ENCODE measurements around the gene WDFY2.
"Not testable (repeated sequence)": the region's sequence is repeated elsewhere in the genome, so short reads cannot be mapped to it uniquely, and the experiment has no call there.

The WDFY2 gene

DNA sequence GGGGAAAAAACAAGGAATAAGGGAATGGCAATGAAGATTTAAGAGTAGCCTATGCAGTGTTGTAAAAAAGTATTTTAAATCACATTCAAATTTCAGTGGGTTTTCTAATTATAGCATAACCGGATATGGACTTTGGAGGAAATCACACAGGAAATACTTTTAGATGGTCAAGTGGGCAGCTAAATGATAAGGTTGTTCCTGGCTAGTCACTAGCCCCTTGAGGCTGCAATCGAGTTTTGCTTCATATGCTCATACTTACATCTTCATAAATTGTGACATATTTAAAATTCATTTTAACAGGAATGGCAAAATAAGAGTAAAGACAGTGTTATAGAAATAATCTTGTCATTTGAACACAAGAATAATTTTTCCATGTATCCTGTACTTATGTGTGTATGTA lies 88.9 kb downstream of the WDFY2 start:
- no peak for DNase-seq

DNA sequence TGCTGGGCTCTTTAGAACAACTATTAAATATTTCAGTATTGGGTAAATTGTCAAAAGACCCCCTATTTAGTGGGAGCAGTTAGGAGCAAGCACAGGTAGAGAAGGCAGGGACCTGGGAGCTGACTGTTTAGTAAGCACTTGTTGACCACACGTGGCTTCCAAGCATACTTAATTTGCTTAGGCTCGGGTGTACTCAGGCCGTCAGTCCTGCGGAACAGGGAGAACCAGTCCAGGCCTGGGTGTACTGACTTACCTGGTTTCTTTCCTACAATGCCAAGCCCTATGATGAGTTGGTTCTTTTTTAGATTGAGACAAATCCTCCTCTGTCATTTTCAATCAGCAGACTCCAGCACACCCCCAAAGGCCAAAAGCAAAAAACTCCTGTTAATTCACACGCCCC lies 90.0 kb downstream of the WDFY2 start:
- DNase-seq = no peak

DNA sequence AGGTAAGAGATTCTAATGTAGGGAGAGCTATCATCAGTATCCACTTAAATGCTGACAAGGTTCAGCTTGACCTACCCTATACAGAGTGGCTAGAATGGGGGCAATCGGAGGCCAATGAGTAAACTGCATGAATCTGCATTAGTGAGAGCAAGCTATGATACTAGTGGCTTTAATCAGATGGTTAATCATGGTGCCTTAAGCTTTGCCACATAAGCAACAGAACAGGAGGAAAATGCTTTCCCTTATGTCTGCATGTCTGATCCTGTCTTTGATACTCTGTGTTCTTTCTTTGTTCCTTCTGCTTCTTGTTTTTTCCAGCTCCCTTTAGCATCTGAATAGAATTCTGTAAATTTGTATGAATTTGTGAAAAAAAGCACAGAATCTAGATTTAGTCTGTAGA lies 91.1 kb downstream of the WDFY2 start:
- DNase-seq = no peak

DNA sequence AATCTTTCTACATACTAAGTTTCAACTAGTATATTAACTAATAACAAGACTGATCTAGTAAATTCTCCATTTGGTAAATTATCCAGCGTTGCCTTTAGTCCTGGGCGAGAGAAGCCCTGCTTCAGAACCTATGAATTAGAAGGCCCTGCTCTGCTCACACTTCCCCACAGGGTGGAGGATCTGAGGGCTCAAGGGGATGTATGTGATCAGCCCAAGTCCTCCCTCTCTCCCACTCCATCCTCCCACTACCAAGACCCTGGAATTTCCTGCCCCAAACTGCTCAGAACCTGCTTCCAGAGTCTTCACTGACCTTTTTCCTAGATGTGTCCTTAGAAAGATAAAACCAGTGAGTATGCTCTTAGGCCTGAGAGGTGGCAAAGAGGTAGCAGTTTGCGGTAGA lies 91.6 kb downstream of the WDFY2 start:
- DNase-seq = no peak

DNA sequence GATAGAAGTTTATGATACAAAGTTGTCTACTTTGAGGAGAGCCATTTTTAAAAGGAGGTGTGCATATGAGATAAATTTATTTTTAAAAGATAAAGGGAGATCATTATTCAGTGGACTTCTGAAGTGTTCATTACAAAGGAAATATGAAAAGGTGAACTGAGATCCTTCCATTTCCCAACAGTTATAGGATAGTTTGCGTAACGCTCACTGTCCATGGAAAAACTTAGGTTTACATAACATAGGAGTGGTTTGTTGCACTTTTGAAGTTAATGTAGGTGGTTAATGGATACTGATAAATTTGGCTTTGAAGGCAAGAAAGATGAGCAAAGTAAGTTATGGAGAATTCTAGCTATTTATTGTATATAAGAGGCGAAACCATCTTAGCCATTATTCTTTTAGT lies 92.5 kb downstream of the WDFY2 start:
- DNase-seq = no peak

DNA sequence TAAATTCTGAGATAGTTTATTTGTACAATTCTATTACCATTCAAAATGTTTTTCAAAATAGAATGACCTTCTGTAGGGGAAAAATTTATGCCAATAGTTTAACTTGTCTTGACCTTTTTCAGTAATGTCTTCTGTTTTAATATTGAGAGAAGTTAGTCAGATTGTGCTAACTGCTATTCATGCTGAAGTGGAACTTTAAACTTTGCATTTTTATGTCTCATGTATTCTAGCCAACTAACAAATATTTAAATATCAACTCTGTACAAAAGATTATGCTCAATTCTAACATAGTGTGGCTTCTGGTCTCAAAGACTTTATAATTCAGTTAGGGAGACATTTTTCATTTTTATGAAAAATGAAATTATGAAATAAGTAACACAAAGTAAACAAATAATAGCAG lies 94.2 kb downstream of the WDFY2 start:
- no peak for DNase-seq

DNA sequence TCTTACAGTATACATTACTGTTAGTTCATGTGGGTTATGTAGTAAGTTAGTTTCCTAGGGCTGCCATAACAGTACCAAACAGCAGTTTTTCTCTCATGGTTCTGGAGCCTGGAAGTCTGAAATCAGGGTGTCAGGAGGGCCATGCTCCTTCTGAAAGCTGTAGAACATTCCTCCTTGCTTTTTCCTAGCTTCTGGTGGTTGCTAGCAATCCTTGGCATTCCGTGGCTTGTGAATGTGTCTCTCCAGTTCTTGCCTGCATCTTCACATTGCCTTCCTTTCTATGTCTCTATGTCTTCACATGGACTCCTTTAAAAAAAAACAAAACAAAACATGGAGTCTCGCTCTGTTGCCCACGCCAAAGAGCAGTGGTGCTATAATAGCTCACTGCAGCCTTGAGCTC lies 95.4 kb downstream of the WDFY2 start:
- no peak for DNase-seq

DNA sequence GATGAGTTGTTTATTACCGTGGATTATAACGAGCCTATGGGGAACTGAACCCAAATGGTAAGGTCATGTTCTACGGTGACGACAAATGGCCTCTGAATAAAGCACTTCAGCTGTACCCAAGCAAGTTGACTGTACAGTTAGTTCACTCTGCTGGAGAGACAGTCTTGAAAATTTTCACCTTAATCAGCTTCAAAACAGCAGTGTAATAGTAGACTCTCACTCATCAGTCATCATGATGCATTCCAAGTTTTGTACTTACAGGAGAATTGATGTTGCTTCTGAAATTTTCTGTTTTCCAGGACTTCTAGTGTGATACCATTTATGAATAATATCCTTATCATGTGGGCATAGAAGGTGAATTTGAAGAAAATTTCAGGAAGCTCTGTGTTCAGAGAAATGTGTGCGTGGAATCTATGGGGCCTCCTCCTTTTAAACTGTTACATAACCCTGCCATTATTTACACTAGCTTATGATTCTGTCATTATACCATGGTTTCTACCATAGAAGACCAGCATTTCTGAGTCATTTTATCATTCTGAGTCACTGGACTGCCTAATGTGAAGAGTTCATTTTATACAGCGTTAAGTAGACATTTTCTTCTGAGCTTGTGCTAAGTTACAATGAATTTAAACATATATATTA lies 96.9 kb downstream of the WDFY2 start:
- no peak for DNase-seq

DNA sequence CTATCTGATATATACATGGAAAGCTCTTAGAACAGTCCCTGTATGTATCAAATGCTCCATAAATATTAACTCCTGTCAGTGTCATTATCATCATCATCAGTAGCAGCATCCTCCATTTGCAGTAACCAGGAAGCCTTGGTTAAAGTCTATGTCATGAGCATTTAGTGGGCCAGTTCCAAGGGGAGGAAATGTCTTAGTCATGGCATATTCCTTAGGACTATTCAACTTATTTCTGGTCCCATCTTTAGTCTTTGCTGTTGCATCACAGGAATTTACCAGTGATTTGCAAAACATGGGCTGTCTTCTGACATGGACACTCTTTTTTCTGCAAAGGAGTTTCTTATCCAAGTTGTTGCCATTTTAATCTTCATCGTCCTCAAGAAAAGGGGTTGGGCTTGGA lies 98.4 kb downstream of the WDFY2 start:
- no peak for DNase-seq

DNA sequence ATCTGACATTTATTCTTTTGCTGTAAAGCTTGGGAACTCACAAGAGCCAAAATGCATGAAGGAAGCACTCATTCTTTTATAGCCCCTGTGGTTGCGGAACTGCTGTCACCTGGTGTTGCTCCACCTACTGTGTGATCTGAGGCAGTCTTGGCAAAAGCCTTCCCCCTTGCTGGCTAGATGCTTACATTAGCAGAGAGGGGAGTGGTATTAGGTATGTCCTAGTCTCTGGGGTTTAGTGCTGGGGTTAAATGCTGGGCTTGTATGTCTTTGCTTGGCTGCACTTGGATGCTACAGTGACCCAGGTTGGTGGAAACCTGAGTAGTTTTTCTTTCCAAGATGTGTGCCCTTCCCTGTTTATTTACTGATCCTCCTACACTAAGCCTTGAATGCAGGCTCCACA lies 99.3 kb downstream of the WDFY2 start:
- no peak for DNase-seq

DNA sequence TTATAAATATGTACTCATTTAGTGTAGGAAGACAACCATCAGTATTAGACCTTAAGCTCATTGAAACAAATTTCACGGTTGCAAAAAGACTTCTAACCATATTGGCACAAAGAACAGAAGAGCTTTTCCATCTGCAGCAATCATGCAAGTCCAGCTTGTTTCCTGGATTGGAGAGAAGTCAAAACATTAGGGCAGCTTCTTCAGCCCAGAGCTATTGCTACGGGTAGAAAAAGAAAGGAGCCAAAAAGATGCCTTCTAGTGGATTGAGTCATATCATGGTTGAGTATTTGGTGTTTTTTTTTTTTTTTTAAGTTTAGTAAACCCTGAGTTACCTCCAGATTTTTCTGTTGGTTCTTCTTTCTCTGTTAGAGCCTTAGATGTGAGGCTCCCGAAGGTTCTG lies 99.8 kb downstream of the WDFY2 start:
- DNase-seq = no peak

DNA sequence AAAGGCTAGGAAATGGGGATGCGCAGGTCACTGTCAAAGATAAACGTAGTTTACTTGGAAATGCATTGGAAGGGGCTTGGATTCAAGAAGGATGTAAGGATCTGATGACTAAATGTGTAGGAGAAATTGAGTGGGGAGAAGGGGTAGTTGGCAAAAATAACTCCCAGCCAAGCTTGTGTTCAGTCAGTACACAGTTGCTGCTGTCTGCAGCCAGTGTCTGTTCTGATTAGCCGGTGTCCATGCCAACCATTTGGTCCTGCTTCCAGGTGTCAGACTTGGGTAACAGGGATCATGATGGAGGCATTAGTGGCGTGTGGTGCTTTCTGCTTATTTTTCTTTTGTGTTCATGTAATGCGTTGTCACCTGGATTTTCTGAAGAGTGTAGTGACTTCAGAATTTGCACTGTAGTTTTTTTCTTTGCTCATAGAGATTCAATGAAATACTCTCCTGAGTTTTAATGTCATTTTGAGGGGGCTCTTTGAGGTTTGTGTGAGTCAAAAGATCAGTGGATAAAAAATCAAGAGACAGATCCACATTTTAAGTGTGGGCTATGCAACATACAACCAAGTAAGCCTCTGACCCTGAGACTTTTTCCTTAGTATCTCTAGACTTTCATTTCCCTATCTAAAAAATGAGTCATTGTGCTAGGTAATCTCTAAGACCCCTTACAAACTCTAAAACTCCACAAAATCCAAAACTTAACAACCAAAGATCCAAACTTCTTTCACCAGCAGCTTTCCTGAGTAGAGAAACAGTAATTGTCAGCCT lies 103.9 kb downstream of the WDFY2 start:
- no peak for DNase-seq

DNA sequence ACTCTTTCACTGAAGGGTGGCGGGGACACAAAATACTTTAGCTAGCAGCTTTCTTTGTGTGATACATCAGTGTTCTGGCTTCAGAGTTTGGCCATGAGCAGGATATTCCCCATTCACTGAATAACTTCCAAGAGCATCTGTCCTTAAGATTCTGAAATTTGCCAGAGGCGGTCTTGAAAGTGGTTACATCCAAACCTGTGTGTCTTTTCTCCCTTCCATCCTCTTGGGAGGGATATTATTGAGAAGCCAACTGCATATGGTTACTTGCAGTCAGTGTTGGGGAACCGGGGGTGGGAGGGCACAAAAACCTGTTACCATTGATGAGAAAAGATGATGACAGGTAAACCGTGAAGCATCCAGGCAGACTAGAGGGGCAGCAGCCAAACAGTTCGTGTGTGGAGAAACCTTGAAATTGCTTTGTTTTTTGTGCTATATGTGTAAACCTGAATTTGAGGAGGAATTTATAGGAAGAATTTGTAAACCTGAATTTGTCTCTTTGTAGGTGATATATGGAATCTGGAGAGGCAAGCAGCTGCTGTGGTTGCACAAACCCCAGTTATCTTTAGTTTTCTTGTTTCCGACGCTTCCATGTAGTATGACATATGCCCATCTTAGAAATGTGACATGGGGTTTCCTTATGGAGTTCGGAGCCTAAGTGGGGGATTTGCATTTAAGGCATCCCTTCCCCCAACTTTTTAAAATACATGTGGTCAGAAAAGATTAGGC lies 104.8 kb downstream of the WDFY2 start:
- DNase-seq = no peak

DNA sequence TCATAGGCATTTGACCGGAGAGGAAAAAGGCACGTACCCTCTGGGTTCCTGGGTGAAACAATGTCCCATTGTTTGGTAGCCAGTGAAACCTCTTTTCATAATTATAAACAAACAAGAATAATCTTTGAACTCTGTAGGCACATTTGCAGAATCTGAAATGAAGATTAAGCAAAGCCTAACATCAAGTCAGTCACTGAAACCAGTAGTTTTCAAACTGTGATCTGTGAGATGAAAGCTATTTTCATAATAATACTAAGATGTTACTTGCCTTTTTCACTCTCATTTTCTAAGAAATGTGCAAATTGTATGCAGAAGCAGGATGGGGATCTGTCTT lies 105.4 kb downstream of the WDFY2 start:
- no peak for DNase-seq

DNA sequence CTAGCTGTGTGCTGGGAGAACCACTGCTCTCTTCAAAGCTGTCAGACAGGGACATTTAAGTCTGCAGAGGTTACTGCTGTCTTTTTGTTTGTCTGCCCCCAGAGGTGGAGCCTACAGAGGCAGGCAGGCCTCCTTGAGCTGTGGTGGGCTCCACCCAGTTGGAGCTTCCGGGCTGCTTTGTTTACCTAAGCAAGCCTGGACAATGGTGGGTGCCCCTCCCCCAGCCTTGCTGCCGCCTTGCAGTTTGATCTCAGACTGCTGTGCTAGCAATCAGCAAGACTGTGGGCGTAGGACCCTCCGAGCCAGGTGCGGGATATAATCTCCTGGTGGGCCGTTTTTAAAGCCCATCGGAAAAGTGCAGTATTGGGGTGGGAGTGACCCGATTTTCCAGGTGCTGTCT lies 111.4 kb downstream of the WDFY2 start:
- DNase-seq = not testable (repeated sequence)

DNA sequence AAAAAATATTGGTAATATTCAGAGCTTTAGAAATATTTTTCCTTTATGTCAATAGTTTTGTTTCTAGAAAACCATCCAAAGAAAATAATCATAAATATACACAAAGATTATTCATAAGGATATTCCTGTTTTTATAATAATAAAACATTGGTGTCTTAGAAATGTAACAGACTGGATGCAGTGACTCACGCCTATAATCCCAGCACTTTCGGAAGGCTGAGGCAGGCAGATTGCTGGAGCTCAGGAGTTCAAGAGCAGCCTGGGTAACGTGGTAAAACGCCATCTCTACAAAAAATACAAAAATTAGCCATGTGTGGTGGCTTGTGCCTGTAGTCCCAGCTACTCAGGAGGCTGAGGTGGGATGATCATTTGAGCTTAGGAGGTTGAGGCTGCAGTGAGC lies 112.9 kb downstream of the WDFY2 start:
- DNase-seq = no peak

DNA sequence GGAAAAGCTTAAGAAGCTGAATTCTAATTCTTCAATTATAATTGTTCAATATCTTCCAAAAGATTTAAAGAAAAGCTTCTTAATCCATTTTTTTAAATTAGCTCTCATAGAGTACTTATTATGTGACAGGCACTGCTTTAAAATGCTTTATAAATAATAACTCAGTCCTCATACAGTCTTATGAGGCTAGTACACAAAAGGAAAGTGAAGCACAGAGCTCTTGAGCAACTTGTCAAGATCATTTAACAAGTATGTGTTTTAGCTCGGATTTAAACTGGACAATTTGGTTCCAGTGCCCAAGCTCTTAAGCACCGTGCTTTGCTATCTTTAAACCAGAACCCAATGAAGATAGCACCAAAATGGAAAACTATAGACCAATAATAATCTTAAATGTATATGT lies 113.6 kb downstream of the WDFY2 start:
- no peak for DNase-seq

DNA sequence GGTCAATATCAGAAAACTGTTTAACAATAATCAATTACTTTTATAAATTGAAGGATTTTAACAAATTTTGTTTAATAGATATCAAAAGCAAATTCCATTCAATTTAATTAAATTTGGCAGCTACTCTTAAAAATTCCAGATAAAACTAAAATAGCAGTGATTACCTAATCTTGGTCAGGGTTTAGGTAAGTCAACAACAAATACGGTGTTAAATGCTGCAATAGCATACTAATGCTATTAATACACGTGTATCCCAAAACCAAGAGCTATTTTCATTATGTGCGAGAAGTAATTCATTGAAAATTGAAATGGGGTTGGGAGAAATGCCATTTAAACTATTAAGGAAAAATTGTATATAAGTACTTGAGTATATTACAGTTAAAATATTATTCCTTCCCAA lies 114.1 kb downstream of the WDFY2 start:
- no peak for DNase-seq

DNA sequence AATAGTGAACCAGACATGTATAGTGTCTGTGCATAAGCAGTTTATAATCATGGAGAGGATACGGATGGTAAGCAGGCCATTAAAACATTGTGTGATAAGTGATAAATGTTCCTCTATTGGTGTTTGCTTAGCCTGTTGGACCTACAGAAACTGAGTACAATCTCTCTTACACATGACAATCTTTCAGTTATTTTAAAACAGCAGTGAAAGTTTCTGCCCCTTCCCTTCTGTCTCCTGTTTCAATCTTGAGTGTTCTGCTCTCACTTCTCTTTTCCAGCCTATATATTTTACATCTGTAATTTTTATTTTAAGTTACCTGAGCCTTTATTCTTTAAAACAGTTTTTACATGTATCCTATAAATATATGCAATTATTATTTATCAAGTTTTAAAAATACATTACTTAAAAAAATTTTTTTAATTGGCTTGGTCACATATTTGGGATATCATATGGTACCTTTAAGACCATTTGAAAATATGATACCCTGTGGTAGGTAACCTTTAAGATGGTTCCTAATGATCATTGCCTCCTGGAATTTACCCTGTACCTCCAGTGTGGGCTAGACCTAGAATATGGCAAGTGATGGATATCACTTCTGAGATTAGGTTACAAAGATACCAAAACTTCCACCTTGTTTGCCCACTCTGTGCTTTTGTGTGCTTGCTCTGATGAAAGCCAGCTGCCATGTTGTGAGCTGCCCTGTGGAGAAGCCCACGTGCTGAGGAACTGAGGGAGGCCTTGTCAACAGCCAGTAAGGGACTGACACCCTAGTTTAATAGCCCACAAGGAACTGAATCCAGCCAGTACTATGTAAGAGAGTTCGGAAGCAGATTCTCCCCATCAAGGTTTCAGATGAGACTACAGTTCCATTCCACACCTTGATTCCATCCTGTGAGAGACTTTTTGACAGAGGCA lies 120.4 kb downstream of the WDFY2 start:
- no peak for DNase-seq

DNA sequence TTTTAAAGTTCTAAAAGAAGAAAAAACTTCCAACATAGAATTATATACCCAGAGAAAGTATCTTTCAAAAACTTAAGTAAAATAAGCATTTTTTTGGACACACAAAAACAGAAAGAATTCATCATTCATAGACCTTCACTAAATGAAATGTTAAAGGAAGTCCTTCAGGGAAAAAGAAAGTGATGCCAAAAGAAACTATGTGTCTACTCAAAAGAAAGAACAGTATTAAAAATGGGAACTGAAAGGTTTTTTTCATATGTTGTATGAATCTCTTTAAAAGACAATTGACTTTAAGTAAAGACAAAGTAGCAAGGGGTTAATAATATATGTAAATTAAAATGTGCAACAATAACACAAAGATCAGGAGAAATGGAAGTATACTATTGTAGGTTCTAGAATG lies 123.2 kb downstream of the WDFY2 start:
- DNase-seq = no peak

DNA sequence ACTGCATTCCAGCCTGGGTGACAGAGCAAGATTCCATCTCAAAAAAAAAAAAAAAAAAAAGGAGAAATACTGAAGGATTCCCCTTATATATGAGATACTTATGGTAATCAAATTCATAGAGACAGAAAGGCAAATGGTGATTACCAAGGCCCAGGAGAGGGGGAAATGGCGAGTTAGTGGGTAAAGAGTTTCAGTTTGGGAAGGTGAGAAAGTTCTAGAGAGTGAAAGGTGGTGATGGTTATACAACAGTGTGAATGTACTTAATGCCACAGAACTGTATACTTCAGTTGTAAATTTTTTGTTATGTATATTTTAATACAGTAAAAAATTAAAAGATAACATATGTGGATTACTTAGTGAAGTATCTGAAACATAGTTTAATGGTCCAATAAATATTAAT lies 129.5 kb downstream of the WDFY2 start:
- no peak for DNase-seq

DNA sequence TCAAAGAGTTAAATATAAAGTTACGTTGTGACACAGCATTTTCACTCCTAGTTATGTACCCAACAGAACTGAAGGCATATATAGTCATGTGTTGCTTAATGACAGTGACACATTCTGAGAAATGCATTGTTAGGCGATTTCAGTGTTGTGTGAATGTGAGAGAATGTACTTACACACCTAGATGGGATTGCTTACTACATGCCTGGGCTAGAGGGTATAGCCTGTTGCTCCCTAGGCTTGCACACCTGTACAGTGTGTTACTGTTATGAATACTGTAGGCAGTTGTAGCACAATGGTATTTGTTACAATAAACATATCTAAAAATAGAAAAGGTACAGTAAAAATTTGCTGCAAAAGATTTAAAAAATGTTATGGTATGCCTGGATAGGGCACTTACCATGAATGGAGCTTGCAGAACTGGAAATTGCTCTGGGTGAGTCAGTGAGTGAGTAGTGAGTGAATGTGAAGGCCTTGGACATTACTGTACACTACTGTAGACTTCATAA lies 130.5 kb downstream of the WDFY2 start:
- DNase-seq = no peak

DNA sequence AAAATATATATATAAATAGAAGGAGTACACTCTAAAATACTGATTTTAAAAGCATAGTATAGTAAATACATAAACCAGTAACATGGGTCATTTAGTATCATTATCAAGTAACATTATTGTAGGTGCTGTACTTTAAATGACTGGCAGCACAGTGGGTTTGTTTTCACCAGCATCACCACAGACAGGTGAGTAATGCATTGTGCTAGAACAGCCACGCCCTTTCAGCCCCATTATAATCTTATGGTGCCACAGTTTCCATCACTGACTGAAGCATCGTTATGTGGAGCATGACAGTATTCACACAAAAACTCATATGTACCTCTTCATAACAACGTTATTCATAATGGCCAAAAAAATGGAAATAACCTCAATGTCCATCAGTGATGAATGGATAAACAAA lies 131.4 kb downstream of the WDFY2 start:
- DNase-seq = no peak

Measured in activated CD8-positive, alpha-beta memory T cell treated with anti-CD3 and anti-CD28 coated beads, Interleukin-2, amount 50 U/mL, for 48 hours (primary cell).